ENCODE results near the gene FGFRL1. TPM values are rescaled to one million over a fixed set of nuclear protein-coding genes. Genes with fewer than 3 reads are reported as not detected.

FGFRL1 gene
- total RNA-seq, 4 donors from 2014 or later: 18.1 to 39.6 (median 26.4) TPM

- Histone ChIP-seq H3K27me3 (peaks cover 0 to 84% of the 10 kb centered on the region in 2 donors), H3K4me1 (peaks cover 0 to 27% (median 8%) of the 10 kb centered on the region in 4 donors), H3K36me3 (peaks cover 0 to 7% (median 0%) of the 10 kb centered on the region in 3 donors), H3K9me3 (peaks cover 0 to 5% (median 0%) of the 10 kb centered on the region in 4 donors), H3K27ac (no peak overlapping the region), H3K4me3 (no peak overlapping the region)
- no peak for DNase-seq (ENCODE audit: low spot score in 2 of 2)
- no peak for TF ChIP-seq EP300 (IDR thresholded peaks at IDR 0.05)
- no peak for TF ChIP-seq CTCF (IDR thresholded peaks at IDR 0.05)
- TF ChIP-seq POLR2A (IDR thresholded peaks at IDR 0.05): no peak
- 86 to 92% methylated on average over 13 of the region's 13 CpGs for WGBS, 2 donors
These were observed 7.4 kb upstream of the FGFRL1 start for GRCh38 chr4:1004071-1004418.

- 65 to 77% methylated on average over 22 to 25 of the region's 25 CpGs for WGBS, 2 donors
- Histone ChIP-seq H3K9me3 (peaks cover 0 to 5% (median 0%) of the 10 kb centered on the region in 4 donors), H3K27ac (no peak overlapping the region), H3K4me3 (no peak overlapping the region), H3K27me3 (peaks cover 0 to 85% of the 10 kb centered on the region in 2 donors), H3K4me1 (peaks cover 0 to 30% (median 10%) of the 10 kb centered on the region in 4 donors), H3K36me3 (peaks cover 0 to 7% (median 0%) of the 10 kb centered on the region in 3 donors)
- no peak for DNase-seq (ENCODE audit: low spot score in 2 of 2)
- TF ChIP-seq POLR2A (IDR thresholded peaks at IDR 0.05): no peak
- no peak for TF ChIP-seq CTCF (IDR thresholded peaks at IDR 0.05)
- no peak for TF ChIP-seq EP300 (IDR thresholded peaks at IDR 0.05)
These were observed 6.6 kb upstream of the FGFRL1 start for GRCh38 chr4:1004557-1005485.

- Histone ChIP-seq H3K27me3 (peaks cover 0 to 64% of the 10 kb centered on the region in 2 donors), H3K9me3 (peaks cover 0 to 5% (median 0%) of the 10 kb centered on the region in 4 donors), H3K4me1 (peaks cover 0 to 40% (median 21%) of the 10 kb centered on the region in 4 donors), H3K27ac (no peak overlapping the region), H3K36me3 (peaks cover 0 to 7% (median 0%) of the 10 kb centered on the region in 3 donors), H3K4me3 (no peak overlapping the region)
- 88 to 89% methylated on average over 5 of the region's 5 CpGs for WGBS, 2 donors
- no peak for DNase-seq (ENCODE audit: low spot score in 2 of 2)
- TF ChIP-seq EP300 (IDR thresholded peaks at IDR 0.05): no peak
- no peak for TF ChIP-seq CTCF (IDR thresholded peaks at IDR 0.05)
- TF ChIP-seq POLR2A (IDR thresholded peaks at IDR 0.05): no peak
These were observed 4.6 kb upstream of the FGFRL1 start for GRCh38 chr4:1006856-1007255.

GRCh38 chr4:1008840-1009541 is 2.4 kb upstream of the FGFRL1 start:
- H3K4me1 ChIP-seq: peaks cover 0 to 43% (median 28%) of the 10 kb centered on the region in 4 donors
- peaks cover 0 to 46% of the 10 kb centered on the region in 2 donors for H3K27me3 ChIP-seq
- no peak for DNase-seq (ENCODE audit: low spot score in 2 of 2)
- H3K4me3 ChIP-seq: peak overlapping the region; percentile 50 to 74 (median 54)
- 6 to 8% methylated on average over 25 to 36 of the region's 36 CpGs for WGBS, 2 donors
- H3K9me3 ChIP-seq: peaks cover 0 to 5% (median 0%) of the 10 kb centered on the region in 4 donors
- no peak for TF ChIP-seq EP300 (IDR thresholded peaks at IDR 0.05)
- H3K27ac ChIP-seq: peak overlapping the region in 2 of 4 donors; percentile 61 to 72
- peaks cover 0 to 1% (median 0%) of the 10 kb centered on the region in 3 donors for H3K36me3 ChIP-seq

GRCh38 chr4:1009542-1010394 is 1.7 kb upstream of the FGFRL1 start:
- Histone ChIP-seq H3K4me3 (peak overlapping the region; percentile 51 to 74 (median 56)), H3K27ac (peak overlapping the region; percentile 50 to 88 (median 82)), H3K9me3 (peaks cover 0 to 5% (median 0%) of the 10 kb centered on the region in 4 donors), H3K27me3 (peaks cover 0 to 38% of the 10 kb centered on the region in 2 donors), H3K36me3 (no peaks in the 10 kb centered on the region), H3K4me1 (peaks cover 0 to 51% (median 35%) of the 10 kb centered on the region in 4 donors)
- TF ChIP-seq EP300 (IDR thresholded peaks at IDR 0.05) (no peak), CTCF (IDR thresholded peaks at IDR 0.05) (peak in 3 of 5 experiments; percentile 48 to 67 (median 51))
- DNase-seq (ENCODE audit: low spot score in 2 of 2): peak; percentile 41 to 54
- WGBS, 2 donors: 0% methylated on average over 8 to 15 of the region's 109 CpGs
